ENCODE results near the gene SLC12A7. TPM values are rescaled to one million over a fixed set of nuclear protein-coding genes. Genes with fewer than 3 reads are reported as not detected.

The SLC12A7 gene
- total RNA-seq, 1 experiment from 2014 or later = 30.8 TPM

GRCh38 chr5:1150866-1151265 lies 39.0 kb upstream of the SLC12A7 start:
- Histone ChIP-seq H2BK20ac (ENCODE audit: low read depth, low read length, poor library complexity, severe bottlenecking) (no peak overlapping the region), H3K4me1 (ENCODE audit: insufficient read depth, low read length) (no peaks in the 10 kb centered on the region; the same call in 1 of the 2 replicates), H3K18ac (ENCODE audit: insufficient read length, low read depth, low read length) (no peak overlapping the region), H2BK15ac (ENCODE audit: low read depth, low read length) (no peak overlapping the region), H3K79me2 (ENCODE audit: insufficient read depth, low read length) (no peaks in the 10 kb centered on the region), H3K56ac (ENCODE audit: insufficient read length, low read depth, low read length) (no peak overlapping the region), H2BK120ac (ENCODE audit: low read depth, low read length, poor library complexity, severe bottlenecking) (no peak overlapping the region), H4K8ac (replicated peaks; ENCODE audit: insufficient read length, low read depth, low read length) (no peak overlapping the region), H3K23ac (ENCODE audit: insufficient read length, low read depth, low read length) (no peak overlapping the region), H4K91ac (ENCODE audit: insufficient read length, low read depth, low read length) (no peak overlapping the region), H3K27ac (ENCODE audit: insufficient read length, low read depth, low read length) (no peak overlapping the region), H2BK5ac (ENCODE audit: insufficient read length, low read length) (no peak overlapping the region), H4K5ac (ENCODE audit: insufficient read length, low read depth, low read length) (no peak overlapping the region), H3K4ac (ENCODE audit: low read depth, low read length) (no peak overlapping the region), H4K20me1 (ENCODE audit: control insufficient read depth, insufficient read depth, insufficient read length) (no peaks in the 10 kb centered on the region), H3K9ac (ENCODE audit: extremely low read depth, insufficient read length, low read length) (no peak overlapping the region), H3K23me2 (ENCODE audit: insufficient read length, low read depth, low read length, poor library complexity, severe bottlenecking) (no peaks in the 10 kb centered on the region), H3T11ph (ENCODE audit: low read length) (no peak overlapping the region), H2BK12ac (ENCODE audit: insufficient read length, low read depth, low read length) (no peak overlapping the region), H3K9me3 (ENCODE audit: control insufficient read depth, low read depth, low read length) (no peaks in the 10 kb centered on the region), H2AK5ac (ENCODE audit: insufficient read length, low read length) (no peak overlapping the region), H3K14ac (ENCODE audit: insufficient read depth, low read length) (no peak overlapping the region), H2AFZ (ENCODE audit: low read length) (no peak overlapping the region), H3K4me2 (ENCODE audit: insufficient read depth, insufficient read length, low read length) (no peak overlapping the region), H3K27me3 (ENCODE audit: insufficient read depth, low read length) (peaks cover 6% of the 10 kb centered on the region; the same call in 1 of the 2 replicates), H3K79me1 (ENCODE audit: insufficient read depth, low read depth, low read length, poor library complexity, severe bottlenecking) (no peaks in the 10 kb centered on the region)
- Mint-ChIP-seq H3K4me3 (no peak overlapping the region; a peak in 1 of 5 replicates), H3K27ac (no peak overlapping the region; a peak in 1 of 7 replicates), H3K27me3 (ENCODE audit: low read depth) (peaks cover 32% of the 10 kb centered on the region), H3K36me3 (ENCODE audit: insufficient read depth in 1 of 3, low read depth in 3 of 3) (no peaks in the 10 kb centered on the region), H3K4me1 (peaks cover 12 to 24% of the 10 kb centered on the region in 2 experiments), H3K9me3 (no peaks in the 10 kb centered on the region; a peak in 1 of 5 replicates)
- DNase-seq = no peak
- TF ChIP-seq, protein P1, sequence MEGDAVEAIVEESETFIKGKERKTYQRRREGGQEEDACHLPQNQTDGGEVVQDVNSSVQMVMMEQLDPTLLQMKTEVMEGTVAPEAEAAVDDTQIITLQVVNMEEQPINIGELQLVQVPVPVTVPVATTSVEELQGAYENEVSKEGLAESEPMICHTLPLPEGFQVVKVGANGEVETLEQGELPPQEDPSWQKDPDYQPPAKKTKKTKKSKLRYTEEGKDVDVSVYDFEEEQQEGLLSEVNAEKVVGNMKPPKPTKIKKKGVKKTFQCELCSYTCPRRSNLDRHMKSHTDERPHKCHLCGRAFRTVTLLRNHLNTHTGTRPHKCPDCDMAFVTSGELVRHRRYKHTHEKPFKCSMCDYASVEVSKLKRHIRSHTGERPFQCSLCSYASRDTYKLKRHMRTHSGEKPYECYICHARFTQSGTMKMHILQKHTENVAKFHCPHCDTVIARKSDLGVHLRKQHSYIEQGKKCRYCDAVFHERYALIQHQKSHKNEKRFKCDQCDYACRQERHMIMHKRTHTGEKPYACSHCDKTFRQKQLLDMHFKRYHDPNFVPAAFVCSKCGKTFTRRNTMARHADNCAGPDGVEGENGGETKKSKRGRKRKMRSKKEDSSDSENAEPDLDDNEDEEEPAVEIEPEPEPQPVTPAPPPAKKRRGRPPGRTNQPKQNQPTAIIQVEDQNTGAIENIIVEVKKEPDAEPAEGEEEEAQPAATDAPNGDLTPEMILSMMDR (conservative IDR thresholded peaks at IDR 0.05) = no peak
- no CpG with 5 or more reads among the region's 10 CpGs for WGBS (ENCODE audit: extremely low coverage, insufficient read length, low lambda C conversion rate)

All from H9 (cell line).